H1 (cell line): ENCODE measurements around the gene PLCZ1. TPM values are rescaled to one million over a fixed set of nuclear protein-coding genes. Genes with fewer than 3 reads are reported as not detected.
"Not testable (repeated sequence)": the region's sequence is repeated elsewhere in the genome, so short reads cannot be mapped to it uniquely, and the experiment has no call there.

Source experiments
- CTCF ChIA-PET: fragments of 300-600 bp; sonication (Branson Sonifier 250); formaldehyde crosslinking; loops from one replicate; lab custom pipeline; 2021; ENCODE audit not compliant: partially characterized antibody; lab: Charles Lee
- POLR2A ChIA-PET: fragments of 300-600 bp; sonication (Branson Sonifier 250); formaldehyde crosslinking; loops from one replicate; lab custom pipeline; 2021; ENCODE audit warnings: inconsistent platforms; ENCODE audit not compliant: partially characterized antibody; lab: Charles Lee
- DNase-seq, 2 experiments: peaks; one replicate each; pipeline versions ENCODE4 v3.0.0 to v3.0.0-alpha.2; 2010 to 2022; ENCODE audit warnings: low spot score in 2 of 2, low read depth in 1 of 2, mixed read lengths in 1 of 2
- FAIRE-seq: peaks from 2 replicates; lab custom pipeline; 2011; peaks lifted over from hg19 to GRCh38; lab: Jason Lieb, UNC
- H2AFZ ChIP-seq: 2 replicates; pipeline ENCODE4 v1.8.1; 2012; ENCODE audit warnings: low read length, inconsistent platforms
- H2AK5ac ChIP-seq: 2 replicates; pipeline ENCODE4 v1.6.1; 2013; ENCODE audit warnings: low read depth, low read length
- H2BK120ac ChIP-seq: replicated peaks from 2 replicates; pipeline ENCODE3; 2013; ENCODE audit warnings: low read depth, low read length, inconsistent platforms
- H2BK12ac ChIP-seq: 2 replicates; pipeline ENCODE4 v1.6.1; 2013; ENCODE audit warnings: low read depth, low read length
- H2BK15ac ChIP-seq: 2 replicates; pipeline ENCODE4 v1.6.1; 2013; ENCODE audit warnings: low read length
- H2BK20ac ChIP-seq: 2 replicates; pipeline ENCODE4 v1.6.1; 2013; ENCODE audit warnings: low read length
- H2BK5ac ChIP-seq: 2 replicates; pipeline ENCODE4 v1.6.1; 2013; ENCODE audit warnings: low read depth, low read length
- H3K14ac ChIP-seq: 2 replicates; pipeline ENCODE4 v1.6.1; 2013; ENCODE audit warnings: inconsistent platforms; ENCODE audit not compliant: insufficient read length
- H3K18ac ChIP-seq: 2 replicates; pipeline ENCODE4 v1.6.1; 2013; ENCODE audit warnings: low read length; ENCODE audit errors: extremely low read depth
- H3K23ac ChIP-seq: 2 replicates; pipeline ENCODE4 v1.6.1; 2013; ENCODE audit warnings: inconsistent platforms; ENCODE audit not compliant: insufficient read length
- H3K23me2 ChIP-seq: 2 replicates; pipeline ENCODE4 v1.6.1; 2013; ENCODE audit warnings: low read depth, low read length
- H3K27ac ChIP-seq: 2 replicates; pipeline ENCODE4 v1.6.1; 2011; ENCODE audit warnings: low read depth, low read length, inconsistent platforms
- H3K27me3 ChIP-seq, 4 experiments: replicated peaks in 1 of 4; 1 replicate in 1 of 4; 2 replicates in 3 of 4; pipeline versions ENCODE4 v1.6.1 to v1.8.1; 2011 to 2013; ENCODE audit warnings: low read length in 3 of 4, mild to moderate bottlenecking in 3 of 4, inconsistent platforms in 2 of 4, mixed read lengths in 2 of 4, moderate library complexity in 1 of 4; ENCODE audit not compliant: control insufficient read depth in 3 of 4, insufficient read depth in 3 of 4; ENCODE audit errors: extremely low read depth in 1 of 4
- H3K36me3 ChIP-seq, 4 experiments: 2 replicates each; pipeline versions ENCODE4 v1.6.1 to v1.8.1; 2011 to 2013; ENCODE audit warnings: mild to moderate bottlenecking in 4 of 4, low read length in 3 of 4, moderate library complexity in 2 of 4, control low read depth in 1 of 4, inconsistent platforms in 1 of 4; ENCODE audit not compliant: insufficient read depth in 4 of 4, control insufficient read depth in 2 of 4
- H3K4ac ChIP-seq: replicated peaks from 2 replicates; pipeline ENCODE3; 2013; ENCODE audit warnings: low read length, low read depth, mixed read lengths, inconsistent platforms; ENCODE audit not compliant: insufficient read length
- H3K4me1 ChIP-seq, 4 experiments: replicated peaks in 1 of 4; 1 replicate in 1 of 4; 2 replicates in 3 of 4; pipeline versions ENCODE4 v1.6.1 to v1.8.1; 2011 to 2013; ENCODE audit warnings: low read length in 3 of 4, inconsistent platforms in 2 of 4, mixed read lengths in 1 of 4; ENCODE audit not compliant: insufficient read depth in 4 of 4, control insufficient read depth in 3 of 4
- H3K4me2 ChIP-seq, 2 experiments: 2 replicates each; pipeline versions ENCODE4 v1.6.1 to v1.8.1; 2011 to 2013; ENCODE audit warnings: low read depth in 2 of 2, low read length in 2 of 2, control low read depth in 1 of 2, inconsistent platforms in 1 of 2, mild to moderate bottlenecking in 1 of 2; ENCODE audit not compliant: insufficient read depth in 1 of 2
- H3K4me3 ChIP-seq, 4 experiments: fragments of 200-600, 300-600 bp in 1 of 4; sonication (generic), shearing (Covaris generic), sonication (Bioruptor Twin) in 1 of 4; 2 replicates each; pipeline versions ENCODE4 v1.5.1 to v1.8.1; 2011 to 2016; ENCODE audit warnings: low read length in 4 of 4, low read depth in 3 of 4, control low read depth in 2 of 4, inconsistent platforms in 2 of 4, mild to moderate bottlenecking in 2 of 4, mixed read lengths in 1 of 4, moderate library complexity in 1 of 4; ENCODE audit not compliant: insufficient read depth in 2 of 4; ENCODE audit errors: extremely low read depth in 1 of 4
- H3K56ac ChIP-seq: replicated peaks from 2 replicates; pipeline ENCODE3; 2013; ENCODE audit warnings: low read depth, mild to moderate bottlenecking, mixed read lengths, low read length, inconsistent platforms; ENCODE audit not compliant: insufficient read length
- H3K79me1 ChIP-seq: 2 replicates; pipeline ENCODE4 v1.6.1; 2013; ENCODE audit warnings: low read depth, low read length, control low read depth
- H3K79me2 ChIP-seq, 2 experiments: 2 replicates each; pipeline versions ENCODE4 v1.6.1 to v1.8.1; 2012 to 2013; ENCODE audit warnings: low read length in 2 of 2, mild to moderate bottlenecking in 2 of 2, inconsistent platforms in 1 of 2; ENCODE audit not compliant: insufficient read depth in 2 of 2, control insufficient read depth in 1 of 2
- H3K9ac ChIP-seq, 4 experiments: replicated peaks in 1 of 4; 1 replicate in 1 of 4; 2 replicates in 3 of 4; pipeline versions ENCODE4 v1.6.1 to v1.8.1; 2011 to 2013; ENCODE audit warnings: low read depth in 3 of 4, low read length in 3 of 4, control low read depth in 2 of 4, mild to moderate bottlenecking in 2 of 4, moderate library complexity in 2 of 4, inconsistent platforms in 1 of 4; ENCODE audit errors: extremely low read depth in 1 of 4
- H3K9me3 ChIP-seq, 2 experiments: 2 replicates each; pipeline versions ENCODE4 v1.6.1 to v1.8.1; 2012 to 2013; ENCODE audit warnings: mild to moderate bottlenecking in 2 of 2, moderate library complexity in 2 of 2, control low read depth in 1 of 2, inconsistent platforms in 1 of 2, low read depth in 1 of 2, low read length in 1 of 2, mixed read lengths in 1 of 2; ENCODE audit not compliant: insufficient read depth in 2 of 2
- H4K20me1 ChIP-seq, 2 experiments: replicated peaks in 1 of 2; 2 replicates each; pipeline versions ENCODE3 to v1.8.1; 2011 to 2013; ENCODE audit warnings: inconsistent platforms in 2 of 2, low read length in 2 of 2, mild to moderate bottlenecking in 1 of 2; ENCODE audit not compliant: insufficient read depth in 2 of 2, control insufficient read depth in 1 of 2
- H4K5ac ChIP-seq: 2 replicates; pipeline ENCODE4 v1.6.1; 2013; ENCODE audit warnings: low read length, low read depth, mixed read lengths, inconsistent platforms; ENCODE audit not compliant: insufficient read length
- H4K8ac ChIP-seq: 2 replicates; pipeline ENCODE4 v1.8.0; 2013; ENCODE audit warnings: mild to moderate bottlenecking, moderate library complexity, low read length, inconsistent platforms; ENCODE audit not compliant: insufficient read depth; ENCODE audit errors: extremely low read depth
- H4K91ac ChIP-seq: replicated peaks from 2 replicates; pipeline ENCODE3; 2013; ENCODE audit warnings: low read length, mixed read lengths, inconsistent platforms; ENCODE audit not compliant: insufficient read length
- BRCA1 ChIP-seq: IDR thresholded peaks from 2 replicates; pipeline ENCODE4 v1.6.1; 2012; ENCODE audit warnings: low read depth, low read length, improper control_type of control experiment
- CHD2 ChIP-seq: IDR thresholded peaks from 2 replicates; pipeline ENCODE4 v1.6.1; 2012; ENCODE audit warnings: low read length, improper control_type of control experiment
- CTBP2 ChIP-seq: IDR thresholded peaks from 2 replicates; pipeline ENCODE4 v1.7.0; 2011; ENCODE audit warnings: borderline replicate concordance, mild to moderate bottlenecking, moderate library complexity, mixed read lengths, low read length; ENCODE audit not compliant: insufficient read depth, insufficient read length
- FOSL1 ChIP-seq: IDR thresholded peaks from 2 replicates; pipeline ENCODE4 v1.6.1; 2011; ENCODE audit warnings: mild to moderate bottlenecking, low read depth, low read length, moderate library complexity; ENCODE audit not compliant: insufficient read depth
- JUN ChIP-seq: IDR thresholded peaks from 2 replicates; pipeline ENCODE4 v1.6.1; 2011; ENCODE audit warnings: low read depth, mild to moderate bottlenecking, improper control_type of control experiment, low read length
- RFX5 ChIP-seq: IDR thresholded peaks from 2 replicates; pipeline ENCODE4 v1.6.1; 2011; ENCODE audit warnings: low read depth, low read length, improper control_type of control experiment, borderline replicate concordance
- TCF12 ChIP-seq: IDR thresholded peaks from 2 replicates; pipeline ENCODE4 v1.6.1; 2011; ENCODE audit warnings: low read depth, mild to moderate bottlenecking, low read length
- YY1 ChIP-seq: IDR thresholded peaks from 2 replicates; pipeline ENCODE4 v1.6.1; 2011; ENCODE audit warnings: low read depth, mild to moderate bottlenecking, low read length
- WGBS, 2 experiments: shearing (Covaris generic) in 1 of 2; methylation state at CpG; one replicate each; pipeline versions ENCODE4 v1.1.6 to v1.1.7; 2013 to 2015; ENCODE audit warnings: low lambda C conversion rate in 2 of 2, mixed read lengths in 2 of 2, inconsistent platforms in 1 of 2, low coverage in 1 of 2, missing lambda C conversion rate in 1 of 2; ENCODE audit not compliant: insufficient replicate concordance in 2 of 2, insufficient coverage in 1 of 2, insufficient read length in 1 of 2; ENCODE audit errors: extremely low coverage in 1 of 2, missing lambda C conversion rate in 1 of 2; 5-methylcytosine and 5-hydroxymethylcytosine counted together
- polyA plus RNA-seq, 7 experiments: library from polyadenylated mRNA; depleted of rRNA in 3 of 7; stranded (reverse) in 5 of 7; unstranded in 2 of 7; fragments of >200 nt in 5 of 7; fragments of 200-250 nt in 2 of 7; gene quantifications; 1 replicate in 5 of 7; 2 replicates in 1 of 7; 4 replicates in 1 of 7; pipeline versions ENCODE4 v1.2.1 to v1.2.3, GENCODE V29; 2011 to 2013; ENCODE audit warnings: missing spikeins in 2 of 7, mixed read lengths in 2 of 7
- total RNA-seq: library from RNA; stranded (reverse); fragmentation: NEBNext Ultra II Directional; extraction: Animal tissue kit (Norgen Biotek cat#: 25700); gene quantifications from 2 replicates; pipeline ENCODE4 v1.2.1, GENCODE V29; 2021
- TF ChIP-seq, protein P1 (sequence below), 3 experiments: IDR thresholded peaks; 1 replicate in 2 of 3; 2 replicates in 1 of 3; pipeline versions ENCODE4 v1.5.1 to v1.6.1; 2011; ENCODE audit warnings: low read length in 3 of 3, mild to moderate bottlenecking in 3 of 3, inconsistent platforms in 2 of 3, low read depth in 1 of 3, moderate library complexity in 1 of 3; ENCODE audit not compliant: insufficient read depth in 1 of 3; ENCODE audit errors: control extremely low read depth in 1 of 3
- TF ChIP-seq, protein P2 (sequence below): IDR thresholded peaks from 2 replicates; pipeline ENCODE4 v1.6.1; 2011; ENCODE audit warnings: low read depth, mild to moderate bottlenecking, low read length; ENCODE audit not compliant: insufficient read depth

PLCZ1 gene
- total and polyA plus RNA-seq, 2 of the 8 experiments (the other 6 are each of a cell fraction or from before 2014, with no cell fraction given), result not detected

DNA sequence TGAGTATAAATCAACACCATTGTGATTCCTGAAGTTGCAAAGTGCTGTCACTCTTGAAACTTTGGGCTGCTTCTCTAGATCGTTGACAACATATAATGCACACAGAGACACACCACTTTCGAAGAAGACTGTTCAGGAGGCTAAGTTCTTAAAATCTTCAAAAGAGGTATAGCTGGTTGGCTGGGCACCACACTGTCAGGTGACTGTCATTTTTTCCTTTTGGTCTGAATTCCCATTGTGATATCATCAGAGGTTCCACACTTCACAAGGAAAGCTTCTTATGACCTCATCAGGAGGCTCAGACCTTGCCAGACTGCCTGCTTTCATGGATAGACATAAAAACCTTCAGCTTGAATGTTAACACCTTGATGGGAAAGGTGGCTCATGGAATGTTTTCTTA is at the start of gene PLCZ1, which contains the start of gene CAPZA3 (continued):
- TF ChIP-seq, protein P1, sequence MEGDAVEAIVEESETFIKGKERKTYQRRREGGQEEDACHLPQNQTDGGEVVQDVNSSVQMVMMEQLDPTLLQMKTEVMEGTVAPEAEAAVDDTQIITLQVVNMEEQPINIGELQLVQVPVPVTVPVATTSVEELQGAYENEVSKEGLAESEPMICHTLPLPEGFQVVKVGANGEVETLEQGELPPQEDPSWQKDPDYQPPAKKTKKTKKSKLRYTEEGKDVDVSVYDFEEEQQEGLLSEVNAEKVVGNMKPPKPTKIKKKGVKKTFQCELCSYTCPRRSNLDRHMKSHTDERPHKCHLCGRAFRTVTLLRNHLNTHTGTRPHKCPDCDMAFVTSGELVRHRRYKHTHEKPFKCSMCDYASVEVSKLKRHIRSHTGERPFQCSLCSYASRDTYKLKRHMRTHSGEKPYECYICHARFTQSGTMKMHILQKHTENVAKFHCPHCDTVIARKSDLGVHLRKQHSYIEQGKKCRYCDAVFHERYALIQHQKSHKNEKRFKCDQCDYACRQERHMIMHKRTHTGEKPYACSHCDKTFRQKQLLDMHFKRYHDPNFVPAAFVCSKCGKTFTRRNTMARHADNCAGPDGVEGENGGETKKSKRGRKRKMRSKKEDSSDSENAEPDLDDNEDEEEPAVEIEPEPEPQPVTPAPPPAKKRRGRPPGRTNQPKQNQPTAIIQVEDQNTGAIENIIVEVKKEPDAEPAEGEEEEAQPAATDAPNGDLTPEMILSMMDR (IDR thresholded peaks at IDR 0.05; ENCODE audit: control extremely low read depth in 1 of 3, insufficient read depth in 1 of 3, low read depth in 1 of 3, low read length in 3 of 3), result no peak
- TF ChIP-seq BRCA1 (no peak), FOSL1 (no peak), CHD2 (no peak), YY1 (no peak), TCF12 (no peak), JUN (no peak), CTBP2 (no peak), RFX5 (no peak)
- TF ChIP-seq, protein P2, sequence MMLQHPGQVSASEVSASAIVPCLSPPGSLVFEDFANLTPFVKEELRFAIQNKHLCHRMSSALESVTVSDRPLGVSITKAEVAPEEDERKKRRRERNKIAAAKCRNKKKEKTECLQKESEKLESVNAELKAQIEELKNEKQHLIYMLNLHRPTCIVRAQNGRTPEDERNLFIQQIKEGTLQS, result no peak

DNA sequence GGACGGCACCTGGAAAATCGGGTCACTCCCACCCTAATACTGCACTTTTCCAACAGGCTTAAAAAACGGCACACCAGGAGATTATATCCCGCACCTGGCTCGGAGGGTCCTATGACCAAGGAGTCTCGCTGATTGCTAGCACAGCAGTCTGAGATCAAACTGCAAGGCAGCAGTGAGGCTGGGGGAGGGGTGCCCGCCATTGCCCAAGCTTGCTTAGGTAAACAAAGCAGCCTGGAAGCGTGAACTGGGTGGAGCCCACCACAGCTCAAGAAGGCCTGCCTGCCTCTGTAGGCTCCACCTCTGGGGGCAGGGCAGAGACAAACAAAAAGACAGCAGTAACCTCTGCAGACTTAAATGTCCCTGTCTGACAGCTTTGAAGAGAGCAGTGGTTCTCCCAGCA is 47.7 kb upstream of the PLCZ1 start:
- H3K56ac ChIP-seq, H3K27ac ChIP-seq, H3K18ac ChIP-seq, H4K8ac ChIP-seq, H3K14ac ChIP-seq, H2BK120ac ChIP-seq, H2BK12ac ChIP-seq, FAIRE-seq, H3K36me3 ChIP-seq, H2AFZ ChIP-seq, H3K23ac ChIP-seq, H3K27me3 ChIP-seq, H2BK20ac ChIP-seq, H3K4me1 ChIP-seq, H3K79me1 ChIP-seq, POLR2A ChIA-PET, H3K79me2 ChIP-seq, DNase-seq, H2AK5ac ChIP-seq, H3K23me2 ChIP-seq, H4K20me1 ChIP-seq, H4K5ac ChIP-seq, H3K9ac ChIP-seq, H2BK15ac ChIP-seq, H4K91ac ChIP-seq, H3K4me3 ChIP-seq, H2BK5ac ChIP-seq, CTCF ChIA-PET, H3K4me2 ChIP-seq, H3K4ac ChIP-seq: not testable (repeated sequence)
- peaks cover 7 to 11% of the 10 kb centered on the region in 2 experiments; a peak in 3 of 4 replicates for H3K9me3 ChIP-seq
- 97% methylated on average over 6 of the region's 8 CpGs; no CpG with 5 or more reads in 1 of the 2 experiments for WGBS, 2 experiments
